Measurements from ENCODE around the gene ERICH2.

GRCh38 chr2:170818752-170819470 is 48.7 kb downstream of the ERICH2 start:
- TF ChIP-seq CTCF (IDR thresholded peaks at IDR 0.05; ENCODE audit: insufficient read depth, low read length) (no peak), POLR2AphosphoS5 (IDR thresholded peaks at IDR 0.05; ENCODE audit: low read depth) (no peak), GABPA (IDR thresholded peaks at IDR 0.05; ENCODE audit: low read depth) (no peak)
